B cell (primary cell): ENCODE results near the gene MYO10. TPM values are rescaled to one million over a fixed set of nuclear protein-coding genes. Genes with fewer than 3 reads are reported as not detected.

ENCODE experiments used
- ATAC-seq: fragments of 200-7000 bp; cut with Tn5 transposase; one replicate; pipeline ENCODE4 v1.10.0; 2021; ENCODE audit warnings: low read depth, mild to moderate bottlenecking, moderate number of reproducible peaks, moderate library complexity
- CTCF ChIA-PET: fragments of 350-600 bp; sonication (Branson Sonifier 250); formaldehyde crosslinking; loops from one replicate; lab custom pipeline; 2021; ENCODE audit warnings: antibody characterized with exemption, inconsistent platforms; lab: Charles Lee
- POLR2A ChIA-PET: fragments of 350-600 bp; sonication (Branson Sonifier 250); formaldehyde crosslinking; loops from one replicate; lab custom pipeline; 2021; ENCODE audit warnings: antibody characterized with exemption; lab: Charles Lee
- DNase-seq: peaks from one replicate; pipeline ENCODE4 v3.0.0; 2013
- H2AFZ ChIP-seq: 2 replicates; pipeline ENCODE4 v1.6.1; 2012; ENCODE audit warnings: mild to moderate bottlenecking, low read depth, low read length; ENCODE audit not compliant: insufficient read depth, poor library complexity, severe bottlenecking
- H3K27ac ChIP-seq, 2 donors: 1 replicate in 1 of 2; 2 replicates in 1 of 2; pipeline ENCODE4 v1.5.1; 2012 to 2013; ENCODE audit warnings: low read length in 2 of 2, mild to moderate bottlenecking in 2 of 2, moderate library complexity in 1 of 2
- H3K27me3 ChIP-seq, 4 experiments: fragments of 200-600 bp in 1 of 4; sonication (generic) in 1 of 4; replicated peaks in 1 of 4; 1 replicate in 2 of 4; 2 replicates in 2 of 4; pipeline versions ENCODE4 v1.6.1 to v1.7.0; 2013 to 2016; ENCODE audit warnings: low read length in 3 of 4, mild to moderate bottlenecking in 2 of 4, mixed read lengths in 1 of 4, moderate library complexity in 1 of 4; ENCODE audit not compliant: insufficient read depth in 4 of 4, control insufficient read depth in 3 of 4; ENCODE audit errors: control extremely low read depth in 1 of 4
- H3K36me3 ChIP-seq, 2 experiments: replicated peaks in 1 of 2; 1 replicate in 1 of 2; 2 replicates in 1 of 2; pipeline versions ENCODE4 v1.6.1 to v1.7.1; 2013; ENCODE audit warnings: low read length in 1 of 2; ENCODE audit not compliant: insufficient read depth in 2 of 2, control insufficient read depth in 1 of 2; ENCODE audit errors: control extremely low read depth in 1 of 2, extremely low read depth in 1 of 2
- H3K4me1 ChIP-seq, 2 donors: fragments of 200-600 bp in 1 of 2; sonication (generic) in 1 of 2; 1 replicate in 1 of 2; 2 replicates in 1 of 2; pipeline versions ENCODE4 v1.5.1 to v1.6.1; 2013 to 2017; ENCODE audit warnings: low read length in 2 of 2; ENCODE audit not compliant: control insufficient read depth in 2 of 2, insufficient read depth in 2 of 2
- H3K4me2 ChIP-seq: replicated peaks from 2 replicates; pipeline ENCODE3; 2012; ENCODE audit warnings: mild to moderate bottlenecking, low read depth, low read length; ENCODE audit not compliant: poor library complexity, severe bottlenecking
- H3K4me3 ChIP-seq, 5 experiments: fragments of 200-600 bp in 1 of 5; sonication (generic) in 1 of 5; 1 replicate in 3 of 5; 2 replicates in 2 of 5; pipeline versions ENCODE4 v1.5.1 to v1.7.0; 2011 to 2016; ENCODE audit warnings: low read length in 4 of 5, mild to moderate bottlenecking in 4 of 5, low read depth in 2 of 5, control low read depth in 1 of 5, moderate library complexity in 1 of 5; ENCODE audit not compliant: insufficient read depth in 1 of 5; ENCODE audit errors: control extremely low read depth in 1 of 5, extremely low read depth in 1 of 5
- H3K79me2 ChIP-seq: fragments of 200-600 bp; sonication (generic); one replicate; pipeline ENCODE4 v1.6.0; 2016; ENCODE audit warnings: low read length; ENCODE audit not compliant: control insufficient read depth, insufficient read depth
- H3K9ac ChIP-seq: fragments of 200-600 bp; sonication (generic); 2 replicates; pipeline ENCODE4 v1.6.1; 2017; ENCODE audit warnings: mild to moderate bottlenecking, low read length, moderate library complexity
- H3K9me3 ChIP-seq, 3 donors: one replicate each; pipeline versions ENCODE4 v1.6.1 to v1.7.1; 2013; ENCODE audit warnings: low read length in 2 of 3; ENCODE audit not compliant: control insufficient read depth in 2 of 3, insufficient read depth in 1 of 3; ENCODE audit errors: control extremely low read depth in 1 of 3
- H4K20me1 ChIP-seq: 2 replicates; pipeline ENCODE4 v1.6.0; 2012; ENCODE audit warnings: mild to moderate bottlenecking, low read length; ENCODE audit not compliant: insufficient read depth, control insufficient read depth, poor library complexity, severe bottlenecking
- H3K27ac Mint-ChIP-seq: one replicate; pipeline ENCODE4 v1.8.0; 2021; ENCODE audit warnings: mixed read lengths
- H3K27me3 Mint-ChIP-seq: one replicate; pipeline ENCODE4 v1.8.0; 2021; ENCODE audit warnings: mixed read lengths
- H3K4me1 Mint-ChIP-seq: one replicate; pipeline ENCODE4 v1.8.0; 2021; ENCODE audit warnings: mixed read lengths
- H3K4me3 Mint-ChIP-seq: one replicate; pipeline ENCODE4 v1.8.0; 2021; ENCODE audit warnings: mixed read lengths
- H3K9me3 Mint-ChIP-seq: one replicate; pipeline ENCODE4 v1.8.0; 2022; ENCODE audit warnings: mixed read lengths; ENCODE audit not compliant: insufficient read depth
- CTCF ChIP-seq: fragments of 200-600 bp; IDR thresholded peaks from one replicate; pipeline ENCODE4 v1.8.0; 2022; ENCODE audit warnings: antibody characterized with exemption, mild to moderate bottlenecking
- EZH2 ChIP-seq: IDR thresholded peaks from 2 replicates; pipeline ENCODE4 v1.6.1; 2012; ENCODE audit warnings: borderline replicate concordance, low read depth, mild to moderate bottlenecking, moderate library complexity, low read length; ENCODE audit not compliant: insufficient read depth, poor library complexity, severe bottlenecking
- WGBS: methylation state at CpG from one replicate; pipeline ENCODE4 v1.1.5; 2013; ENCODE audit warnings: missing lambda C conversion rate; ENCODE audit not compliant: insufficient coverage; 5-methylcytosine and 5-hydroxymethylcytosine counted together
- intact Hi-C: fragments of 100-400 bp; cut with micrococcal nuclease; formaldehyde crosslinking; loops from one replicate; pipeline ENCODE4 v1.10.0; 2022
- polyA plus RNA-seq: library from polyadenylated mRNA; depleted of rRNA; stranded (reverse); fragments of >200 nt; gene quantifications from 2 replicates; pipeline ENCODE4 v1.2.3, GENCODE V29; 2012
- total RNA-seq, 2 donors: library from RNA; stranded (reverse); fragments of 120-200 nt in 1 of 2; gene quantifications; 1 replicate in 1 of 2; 2 replicates in 1 of 2; pipeline versions ENCODE4 v1.2.3 to v1.2.4, GENCODE V29; 2013 to 2022

MYO10 gene
- total and polyA plus RNA-seq, 2 donors (not counting 1 experiment from before 2014, with no cell fraction given), result 0.10 TPM; not detected in 1

- no peak overlapping the region for H3K4me3 ChIP-seq
- no peak overlapping the region for H3K27ac Mint-ChIP-seq
- peaks cover 0 to 18% (median 0%) of the 10 kb centered on the region in 3 donors for H3K9me3 ChIP-seq
- H3K9me3 Mint-ChIP-seq, result peaks cover 2% of the 10 kb centered on the region
- no peaks in the 10 kb centered on the region for H3K36me3 ChIP-seq
- ATAC-seq (no peak), DNase-seq (no peak)
- H3K4me2 ChIP-seq, result no peak overlapping the region
- ChIA-PET POLR2A (no interaction called here), CTCF (no interaction called here)
- H3K4me1 ChIP-seq, result no peaks in the 10 kb centered on the region
- no peak overlapping the region for H2AFZ ChIP-seq
- H3K27ac ChIP-seq, result no peak overlapping the region
- no peaks in the 10 kb centered on the region for H3K79me2 ChIP-seq
- 89% methylated on average over 5 of the region's 15 CpGs for WGBS
- no peaks in the 10 kb centered on the region for H3K4me1 Mint-ChIP-seq
- TF ChIP-seq EZH2 (no peak), CTCF (no peak)
- no peaks in the 10 kb centered on the region for H3K27me3 Mint-ChIP-seq
- H3K4me3 Mint-ChIP-seq, result no peak overlapping the region
- intact Hi-C loops, result no loop called here
- H3K27me3 ChIP-seq, result no peaks in the 10 kb centered on the region
- no peak overlapping the region for H3K9ac ChIP-seq
- no peaks in the 10 kb centered on the region for H4K20me1 ChIP-seq
Measured at GRCh38 chr5:16869821-16870796, 66.0 kb downstream of the MYO10 start.

GRCh38 chr5:16867577-16867953, 68.5 kb downstream of the MYO10 start:
- CTCF ChIA-PET, result no interaction called here
- Mint-ChIP-seq H3K9me3 (peaks cover 1% of the 10 kb centered on the region), H3K27me3 (no peaks in the 10 kb centered on the region), H3K4me3 (no peak overlapping the region), H3K4me1 (no peaks in the 10 kb centered on the region), H3K27ac (no peak overlapping the region)
- TF ChIP-seq EZH2 (no peak), CTCF (no peak)
- no peaks in the 10 kb centered on the region for H4K20me1 ChIP-seq
- intact Hi-C loops, result no loop called here
- no peak overlapping the region for H3K4me3 ChIP-seq
- H3K9me3 ChIP-seq, result peaks cover 0 to 8% (median 0%) of the 10 kb centered on the region in 3 donors
- H3K4me2 ChIP-seq, result no peak overlapping the region
- WGBS, result no CpG with 5 or more reads among the region's 3 CpGs
- ATAC-seq, result no peak
- no peak for DNase-seq
- no peak overlapping the region for H2AFZ ChIP-seq
- POLR2A ChIA-PET, result no interaction called here
- H3K27ac ChIP-seq, result no peak overlapping the region
- H3K9ac ChIP-seq, result no peak overlapping the region
- H3K36me3 ChIP-seq, result no peaks in the 10 kb centered on the region
- no peaks in the 10 kb centered on the region for H3K4me1 ChIP-seq
- H3K27me3 ChIP-seq, result no peaks in the 10 kb centered on the region
- H3K79me2 ChIP-seq, result no peaks in the 10 kb centered on the region
